ENCODE results near the gene ADGRB3.
"Not testable (repeated sequence)": the region's sequence is repeated elsewhere in the genome, so short reads cannot be mapped to it uniquely, and the experiment has no call there.

ADGRB3 gene

GRCh38 chr6:69102416-69102815 is 467.3 kb downstream of the ADGRB3 start:
- Histone ChIP-seq H2AFZ (no peak overlapping the region), H3K27ac (no peak overlapping the region), H3K4me2 (ENCODE audit: low read length) (no peak overlapping the region), H3K27me3 (ENCODE audit: control insufficient read depth, insufficient read depth, low read length) (no peaks in the 10 kb centered on the region), H3K4me1 (no peaks in the 10 kb centered on the region), H3K36me3 (ENCODE audit: control insufficient read depth, insufficient read depth, low read length) (no peaks in the 10 kb centered on the region), H3K4me3 (ENCODE audit: low read depth, low read length) (no peak overlapping the region), H3K9ac (no peak overlapping the region), H3K9me3 (ENCODE audit: control insufficient read depth, low read length) (no peaks in the 10 kb centered on the region), H3K79me2 (no peaks in the 10 kb centered on the region)
- no peak for TF ChIP-seq CTCF (IDR thresholded peaks at IDR 0.05)

- Histone ChIP-seq H2AFZ (no peak overlapping the region), H3K36me3 (ENCODE audit: control insufficient read depth, insufficient read depth, low read length) (no peaks in the 10 kb centered on the region), H3K9me3 (ENCODE audit: control insufficient read depth, low read length) (no peaks in the 10 kb centered on the region), H3K4me2 (ENCODE audit: low read length) (no peak overlapping the region), H3K27ac (no peak overlapping the region), H3K79me2 (no peaks in the 10 kb centered on the region), H3K27me3 (ENCODE audit: control insufficient read depth, insufficient read depth, low read length) (no peaks in the 10 kb centered on the region), H3K4me1 (no peaks in the 10 kb centered on the region), H3K9ac (no peak overlapping the region), H3K4me3 (ENCODE audit: low read depth, low read length) (no peak overlapping the region)
- no peak for TF ChIP-seq CTCF (IDR thresholded peaks at IDR 0.05)
Measured at GRCh38 chr6:69105288-69105687, 470.2 kb downstream of the ADGRB3 start.

GRCh38 chr6:69106511-69106910 is 471.4 kb downstream of the ADGRB3 start:
- H3K9me3 ChIP-seq (ENCODE audit: control insufficient read depth, low read length) = no peaks in the 10 kb centered on the region
- no peaks in the 10 kb centered on the region for H3K27me3 ChIP-seq (ENCODE audit: control insufficient read depth, insufficient read depth, low read length)
- no peak overlapping the region for H3K4me3 ChIP-seq (ENCODE audit: low read depth, low read length)
- H3K79me2 ChIP-seq = no peaks in the 10 kb centered on the region
- no peak overlapping the region for H2AFZ ChIP-seq
- H3K27ac ChIP-seq = no peak overlapping the region
- TF ChIP-seq CTCF (IDR thresholded peaks at IDR 0.05) = no peak
- H3K9ac ChIP-seq = no peak overlapping the region
- H3K4me2 ChIP-seq (ENCODE audit: low read length) = no peak overlapping the region
- no peaks in the 10 kb centered on the region for H3K36me3 ChIP-seq (ENCODE audit: control insufficient read depth, insufficient read depth, low read length)
- no peaks in the 10 kb centered on the region for H3K4me1 ChIP-seq

GRCh38 chr6:69111301-69111700 is 476.2 kb downstream of the ADGRB3 start:
- H3K27me3 ChIP-seq (ENCODE audit: control insufficient read depth, insufficient read depth, low read length) = no peaks in the 10 kb centered on the region
- H3K9me3 ChIP-seq (ENCODE audit: control insufficient read depth, low read length) = no peaks in the 10 kb centered on the region
- H3K4me3 ChIP-seq (ENCODE audit: low read depth, low read length) = no peak overlapping the region
- no peak overlapping the region for H3K9ac ChIP-seq
- no peaks in the 10 kb centered on the region for H3K4me1 ChIP-seq
- TF ChIP-seq CTCF (IDR thresholded peaks at IDR 0.05) = no peak
- H3K36me3 ChIP-seq (ENCODE audit: control insufficient read depth, insufficient read depth, low read length) = no peaks in the 10 kb centered on the region
- no peaks in the 10 kb centered on the region for H3K79me2 ChIP-seq
- no peak overlapping the region for H3K4me2 ChIP-seq (ENCODE audit: low read length)
- H2AFZ ChIP-seq = no peak overlapping the region
- no peak overlapping the region for H3K27ac ChIP-seq

GRCh38 chr6:69116658-69117057 is 481.6 kb downstream of the ADGRB3 start:
- H3K4me1 ChIP-seq = no peaks in the 10 kb centered on the region
- no peak overlapping the region for H2AFZ ChIP-seq
- H3K4me2 ChIP-seq (ENCODE audit: low read length) = no peak overlapping the region
- no peaks in the 10 kb centered on the region for H3K27me3 ChIP-seq (ENCODE audit: control insufficient read depth, insufficient read depth, low read length)
- no peaks in the 10 kb centered on the region for H3K79me2 ChIP-seq
- H3K4me3 ChIP-seq (ENCODE audit: low read depth, low read length) = no peak overlapping the region
- no peak for TF ChIP-seq CTCF (IDR thresholded peaks at IDR 0.05)
- no peaks in the 10 kb centered on the region for H3K36me3 ChIP-seq (ENCODE audit: control insufficient read depth, insufficient read depth, low read length)
- H3K9me3 ChIP-seq (ENCODE audit: control insufficient read depth, low read length) = no peaks in the 10 kb centered on the region
- H3K9ac ChIP-seq = no peak overlapping the region
- H3K27ac ChIP-seq = no peak overlapping the region

GRCh38 chr6:69121461-69122406 is 486.7 kb downstream of the ADGRB3 start:
- not testable (repeated sequence) for H3K36me3 ChIP-seq (ENCODE audit: control insufficient read depth, insufficient read depth, low read length); H3K79me2 ChIP-seq; H3K4me2 ChIP-seq (ENCODE audit: low read length)

More at GRCh38 chr6:69121461-69122406, 486.7 kb downstream of the ADGRB3 start:
- not testable (repeated sequence) for H3K9ac ChIP-seq; H3K27me3 ChIP-seq (ENCODE audit: control insufficient read depth, insufficient read depth, low read length); H3K4me1 ChIP-seq; H3K27ac ChIP-seq; H3K9me3 ChIP-seq (ENCODE audit: control insufficient read depth, low read length); H3K4me3 ChIP-seq (ENCODE audit: low read depth, low read length); H2AFZ ChIP-seq
